HEK293 (cell line): Measurements from ENCODE around the gene LUZP2.

ENCODE experiments used
- CTCF ChIA-PET: fragments of 350-600 bp; formaldehyde crosslinking; extraction: SDS; loops from one replicate; lab custom pipeline; 2021; ENCODE audit warnings: antibody characterized with exemption; lab: Yijun Ruan, JAX
- POLR2A ChIA-PET: fragments of 300-600 bp; formaldehyde crosslinking; extraction: SDS; loops from one replicate; lab custom pipeline; 2020; ENCODE audit warnings: antibody characterized with exemption, inconsistent platforms; lab: Yijun Ruan, JAX
- H3K27ac ChIP-seq: fragments of 200-500 bp; sonication (Bioruptor generic); 2 replicates; pipeline ENCODE4 v1.5.1; 2014; ENCODE audit warnings: low read depth, low read length, control low read depth, inconsistent platforms; ENCODE audit errors: extremely low read depth
- H3K36me3 ChIP-seq, 2 experiments: fragments of 200-500 bp in 1 of 2; sonication (Bioruptor generic) in 1 of 2; 1 replicate in 1 of 2; 2 replicates in 1 of 2; pipeline ENCODE4 v1.5.1; 2014 to 2017; ENCODE audit warnings: inconsistent platforms in 2 of 2, low read length in 2 of 2; ENCODE audit not compliant: control insufficient read depth in 2 of 2, insufficient read depth in 1 of 2
- H3K4me1 ChIP-seq: fragments of 200-500 bp; sonication (Bioruptor generic); 2 replicates; pipeline ENCODE4 v1.5.1; 2014; ENCODE audit warnings: mild to moderate bottlenecking, low read length, inconsistent platforms; ENCODE audit not compliant: control insufficient read depth, insufficient read depth
- H3K4me3 ChIP-seq: 2 replicates; pipeline ENCODE4 v1.5.1; 2011; ENCODE audit warnings: low read depth, mild to moderate bottlenecking, control low read depth, low read length, moderate library complexity
- H3K9me3 ChIP-seq: fragments of 200-500 bp; sonication (Bioruptor generic); 2 replicates; pipeline ENCODE4 v1.5.1; 2014; ENCODE audit warnings: low read depth, low read length, inconsistent platforms; ENCODE audit not compliant: control insufficient read depth, insufficient read depth
- HOXC10 ChIP-seq: sonication (generic); formaldehyde crosslinking; IDR thresholded peaks from 2 replicates; pipeline ENCODE4 v1.8.1; 2023; ENCODE audit warnings: mild to moderate bottlenecking, missing genetic modification reagents
- IKZF3 ChIP-seq: fragments of 450-650 bp; IDR thresholded peaks from 2 replicates; pipeline ENCODE4 v1.5.0; 2018; ENCODE audit warnings: missing biosample characterization, mild to moderate bottlenecking, missing genetic modification characterization, moderate library complexity
- KLF1 ChIP-seq: fragments of 450-650 bp; formaldehyde crosslinking; IDR thresholded peaks from 2 replicates; pipeline ENCODE4 v1.5.1; 2016; ENCODE audit warnings: missing biosample characterization, missing genetic modification characterization
- KLF16 ChIP-seq: fragments of 450-650 bp; formaldehyde crosslinking; IDR thresholded peaks from 2 replicates; pipeline ENCODE4 v1.5.1; 2017; ENCODE audit warnings: missing biosample characterization, missing genetic modification characterization
- RBAK ChIP-seq: fragments of 450-650 bp; formaldehyde crosslinking; IDR thresholded peaks from 2 replicates; pipeline ENCODE4 v1.5.1; 2016; ENCODE audit warnings: missing biosample characterization, missing genetic modification characterization
- SETDB1 ChIP-seq: IDR thresholded peaks from one replicate; pipeline ENCODE4 v1.6.1; 2017; ENCODE audit warnings: mild to moderate bottlenecking, low read length, moderate library complexity, mixed read lengths; ENCODE audit not compliant: insufficient read length
- ZBTB20 ChIP-seq: fragments of 450-650 bp; formaldehyde crosslinking; IDR thresholded peaks from 2 replicates; pipeline ENCODE4 v1.5.1; 2016; ENCODE audit warnings: missing biosample characterization, missing genetic modification characterization
- ZIC2 ChIP-seq: fragments of 450-650 bp; formaldehyde crosslinking; IDR thresholded peaks from 2 replicates; pipeline ENCODE4 v1.5.1; 2016; ENCODE audit warnings: missing biosample characterization, missing genetic modification characterization
- ZNF112 ChIP-seq: fragments of 450-650 bp; formaldehyde crosslinking; IDR thresholded peaks from 2 replicates; pipeline ENCODE4 v1.5.0; 2017; ENCODE audit warnings: missing biosample characterization, missing genetic modification characterization
- ZNF138 ChIP-seq: fragments of 450-650 bp; formaldehyde crosslinking; IDR thresholded peaks from 2 replicates; pipeline ENCODE4 v1.5.1; 2016; ENCODE audit warnings: missing biosample characterization, missing genetic modification characterization, borderline replicate concordance
- ZNF174 ChIP-seq: fragments of 450-650 bp; formaldehyde crosslinking; IDR thresholded peaks from 2 replicates; pipeline ENCODE4 v1.5.0; 2017; ENCODE audit warnings: missing biosample characterization, mild to moderate bottlenecking, missing genetic modification characterization
- ZNF184 ChIP-seq: fragments of 450-650 bp; IDR thresholded peaks from 2 replicates; pipeline ENCODE4 v1.5.1; 2018; ENCODE audit warnings: missing biosample characterization, mild to moderate bottlenecking, missing genetic modification characterization
- ZNF19 ChIP-seq: fragments of 450-650 bp; formaldehyde crosslinking; IDR thresholded peaks from 2 replicates; pipeline ENCODE4; 2016; ENCODE audit warnings: missing biosample characterization, missing genetic modification characterization, low read depth
- ZNF2 ChIP-seq: fragments of 450-650 bp; formaldehyde crosslinking; IDR thresholded peaks from 2 replicates; pipeline ENCODE4 v1.5.1; 2016; ENCODE audit warnings: missing biosample characterization, missing genetic modification characterization
- ZNF341 ChIP-seq: fragments of 450-650 bp; formaldehyde crosslinking; IDR thresholded peaks from 2 replicates; pipeline ENCODE4; 2016; ENCODE audit warnings: low read depth, missing biosample characterization, missing genetic modification characterization
- ZNF37A ChIP-seq: fragments of 450-650 bp; IDR thresholded peaks from 2 replicates; pipeline ENCODE4 v1.5.1; 2018; ENCODE audit warnings: missing biosample characterization, missing genetic modification characterization
- ZNF426 ChIP-seq: fragments of 450-650 bp; formaldehyde crosslinking; IDR thresholded peaks from 2 replicates; pipeline ENCODE4 v1.5.1; 2017; ENCODE audit warnings: missing biosample characterization, missing genetic modification characterization, mild to moderate bottlenecking, inconsistent platforms, moderate library complexity
- ZNF549 ChIP-seq: fragments of 450-650 bp; IDR thresholded peaks from 2 replicates; pipeline ENCODE4 v1.5.1; 2018; ENCODE audit warnings: missing biosample characterization, missing genetic modification characterization, mild to moderate bottlenecking, inconsistent platforms, moderate library complexity
- ZNF585B ChIP-seq: fragments of 450-650 bp; formaldehyde crosslinking; IDR thresholded peaks from 2 replicates; pipeline ENCODE4 v1.5.1; 2016; ENCODE audit warnings: missing biosample characterization, missing genetic modification characterization
- ZNF600 ChIP-seq: fragments of 450-650 bp; formaldehyde crosslinking; IDR thresholded peaks from 2 replicates; pipeline ENCODE4 v1.5.1; 2016; ENCODE audit warnings: missing biosample characterization, missing genetic modification characterization
- ZNF610 ChIP-seq: fragments of 450-650 bp; formaldehyde crosslinking; IDR thresholded peaks from 2 replicates; pipeline ENCODE4 v1.5.1; 2016; ENCODE audit warnings: missing biosample characterization, missing genetic modification characterization, borderline replicate concordance
- ZNF677 ChIP-seq: fragments of 450-650 bp; IDR thresholded peaks from 2 replicates; pipeline ENCODE4 v1.5.0; 2018; ENCODE audit warnings: missing biosample characterization, mild to moderate bottlenecking, missing genetic modification characterization, moderate library complexity
- ZNF776 ChIP-seq: fragments of 450-650 bp; formaldehyde crosslinking; IDR thresholded peaks from 2 replicates; pipeline ENCODE4 v1.5.0; 2017; ENCODE audit warnings: missing biosample characterization, missing genetic modification characterization, borderline replicate concordance
- ZSCAN4 ChIP-seq: fragments of 450-650 bp; formaldehyde crosslinking; IDR thresholded peaks from 2 replicates; pipeline ENCODE4 v1.5.1; 2017; ENCODE audit warnings: missing biosample characterization, missing genetic modification characterization
- ZXDB ChIP-seq: fragments of 450-650 bp; formaldehyde crosslinking; IDR thresholded peaks from 2 replicates; pipeline ENCODE4 v1.5.1; 2016; ENCODE audit warnings: missing biosample characterization, missing genetic modification characterization
- TF ChIP-seq, protein P1 (sequence below): fragments of 450-650 bp; formaldehyde crosslinking; IDR thresholded peaks from 2 replicates; pipeline ENCODE4 v1.5.1; 2016; ENCODE audit warnings: missing biosample characterization, missing genetic modification characterization

Gene LUZP2

DNA sequence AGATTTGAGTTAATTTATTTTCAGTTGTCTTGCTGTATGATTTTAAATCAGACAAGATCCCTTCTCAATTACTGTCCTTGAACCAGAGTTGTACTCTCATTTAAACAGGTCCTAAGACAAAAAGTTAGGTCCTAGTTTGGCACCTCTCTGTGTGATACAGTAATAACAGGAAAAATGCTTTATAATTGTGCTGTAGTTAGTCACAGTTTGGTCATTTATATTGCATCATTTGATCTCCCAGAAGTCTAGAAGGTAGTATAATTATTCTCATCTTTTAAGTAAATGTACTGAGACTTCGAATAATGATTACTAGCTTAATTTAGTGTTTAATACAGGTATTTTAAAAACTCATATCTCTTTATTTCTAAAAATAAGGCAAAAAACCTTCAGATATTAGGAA, 18.1 kb upstream of the LUZP2 start:
- H3K9me3 ChIP-seq, result no peaks in the 10 kb centered on the region
- no peaks in the 10 kb centered on the region for H3K36me3 ChIP-seq
- ChIA-PET CTCF (no interaction called here), POLR2A (no interaction called here)
- H3K4me1 ChIP-seq, result no peaks in the 10 kb centered on the region
- H3K27ac ChIP-seq, result no peak overlapping the region
- no peak overlapping the region for H3K4me3 ChIP-seq
- no peak for TF ChIP-seq ZNF600 (tag by site-specific recombination)
- TF ChIP-seq HOXC10 (CRISPR knock-in tag), result no peak
- no peak for TF ChIP-seq ZNF19 (tag by site-specific recombination)
- TF ChIP-seq ZNF37A, result no peak

GRCh38 chr11:24489477-24489876, 7.4 kb upstream of the LUZP2 start:
- no peak for TF ChIP-seq KLF1 (tag by site-specific recombination)
- TF ChIP-seq ZNF184 (tag by site-specific recombination), result no peak
- no peak for TF ChIP-seq ZSCAN4 (tag by site-specific recombination)
- TF ChIP-seq ZNF585B (tag by site-specific recombination), result no peak
- TF ChIP-seq ZBTB20 (tag by site-specific recombination), result no peak
- TF ChIP-seq, protein P1, sequence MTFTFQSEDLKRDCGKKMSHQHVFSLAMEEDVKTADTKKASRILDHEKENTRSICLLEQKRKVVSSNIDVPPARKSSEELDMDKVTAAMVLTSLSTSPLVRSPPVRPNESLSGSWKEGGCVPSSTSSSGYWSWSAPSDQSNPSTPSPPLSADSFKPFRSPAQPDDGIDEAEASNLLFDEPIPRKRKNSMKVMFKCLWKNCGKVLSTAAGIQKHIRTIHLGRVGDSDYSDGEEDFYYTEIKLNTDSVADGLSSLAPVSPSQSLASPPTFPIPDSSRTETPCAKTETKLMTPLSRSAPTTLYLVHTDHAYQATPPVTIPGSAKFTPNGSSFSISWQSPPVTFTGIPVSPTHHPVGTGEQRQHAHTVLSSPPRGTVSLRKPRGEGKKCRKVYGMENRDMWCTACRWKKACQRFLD (tag by site-specific recombination), result no peak
- TF ChIP-seq ZNF677, result no peak
- no peak for TF ChIP-seq ZNF138 (tag by site-specific recombination)
- no peak for TF ChIP-seq ZNF2
- TF ChIP-seq ZNF776 (tag by site-specific recombination), result no peak
- no peak for TF ChIP-seq ZNF610 (tag by site-specific recombination)
- no peak for TF ChIP-seq SETDB1
- TF ChIP-seq ZIC2 (tag by site-specific recombination), result no peak
- TF ChIP-seq KLF16, result no peak
- no peak for TF ChIP-seq ZNF549 (tag by site-specific recombination)
- no peak for TF ChIP-seq ZNF600 (tag by site-specific recombination)
- H3K9me3 ChIP-seq, result no peaks in the 10 kb centered on the region
- no peak overlapping the region for H3K27ac ChIP-seq
- no peaks in the 10 kb centered on the region for H3K36me3 ChIP-seq
- CTCF ChIA-PET, result no interaction called here
- POLR2A ChIA-PET, result no interaction called here
- H3K4me1 ChIP-seq, result no peaks in the 10 kb centered on the region
- no peak overlapping the region for H3K4me3 ChIP-seq

DNA sequence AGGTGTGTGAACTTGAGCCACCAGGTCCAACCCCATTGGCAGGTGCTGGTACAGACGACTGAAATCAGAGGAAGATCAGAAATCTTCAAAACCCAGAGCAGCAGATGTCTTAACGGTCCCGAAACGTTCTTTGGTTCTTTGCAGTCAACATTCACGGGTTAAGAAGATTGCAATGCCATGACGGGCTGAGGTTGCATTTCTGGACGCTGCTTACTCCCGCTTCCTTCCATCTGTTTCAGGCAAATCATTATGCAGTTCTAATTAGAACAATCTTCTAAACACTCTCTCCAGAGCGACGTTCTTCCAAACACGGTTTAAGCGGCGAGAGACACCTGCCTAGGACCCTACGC, 492 bp upstream of the LUZP2 start:
- H3K27ac ChIP-seq, result no peak overlapping the region
- ChIA-PET CTCF (no interaction called here), POLR2A (no interaction called here)
- no peaks in the 10 kb centered on the region for H3K36me3 ChIP-seq
- no peaks in the 10 kb centered on the region for H3K4me1 ChIP-seq
- no peak for TF ChIP-seq IKZF3 (tag by site-specific recombination)
- TF ChIP-seq ZNF112, result no peak
- TF ChIP-seq ZNF174 (tag by site-specific recombination), result no peak
- TF ChIP-seq ZXDB (tag by site-specific recombination), result no peak
- TF ChIP-seq ZNF426, result no peak
- TF ChIP-seq RBAK (tag by site-specific recombination), result no peak
- no peak for TF ChIP-seq ZNF341 (tag by site-specific recombination)
- TF ChIP-seq HOXC10 (CRISPR knock-in tag), result no peak
- no peaks in the 10 kb centered on the region for H3K9me3 ChIP-seq
- H3K4me3 ChIP-seq, result peak overlapping the region; percentile 56
